HepG2 (cell line): Measurements from ENCODE around the gene DENND4A. TPM values are rescaled to one million over a fixed set of nuclear protein-coding genes. Genes with fewer than 3 reads are reported as not detected.

Source experiments
- ATAC-seq: fragments of 200-7000 bp; cut with Tn5 transposase; 3 replicates; pipeline ENCODE4 v1.9.1; 2020; ENCODE audit warnings: mild to moderate bottlenecking, moderate library complexity
- BruUV-seq: library from RNA; stranded (reverse); fragments of 400-500 nt; replicated peaks from 2 replicates; lab custom pipeline; 2021; lab: Mats Ljungman, UMichigan
- CTCF ChIA-PET: fragments of 300-600 bp; formaldehyde crosslinking; extraction: SDS; loops from one replicate; lab custom pipeline; 2021; ENCODE audit warnings: low total read pairs, inconsistent platforms, low intra/inter-chr PET ratio; lab: Yijun Ruan, JAX
- POLR2A ChIA-PET: fragments of 350-600 bp; sonication (Branson Sonifier 250); formaldehyde crosslinking; loops from one replicate; lab custom pipeline; 2020; ENCODE audit warnings: antibody characterized with exemption, inconsistent platforms; lab: Yijun Ruan, JAX
- DNase-seq: peaks from one replicate; pipeline ENCODE4 v3.0.0-alpha.2; 2015; ENCODE audit warnings: low spot score
- FAIRE-seq: peaks from 3 replicates; lab custom pipeline; 2011; peaks lifted over from hg19 to GRCh38; lab: Jason Lieb, UNC
- H2AFZ ChIP-seq: one replicate; pipeline ENCODE4 v1.6.1; 2011; ENCODE audit warnings: low read length, inconsistent platforms
- H3K27ac ChIP-seq: fragments of 300-600 bp; 3 replicates; pipeline ENCODE4 v1.8.0; 2011; ENCODE audit warnings: mixed run types, mild to moderate bottlenecking, mixed read lengths, low read length, inconsistent platforms; ENCODE audit not compliant: insufficient read depth; ENCODE audit errors: extremely low read length
- H3K27me3 ChIP-seq, 2 experiments: fragments of 200-600 bp in 1 of 2; 2 replicates in 1 of 2; 3 replicates in 1 of 2; pipeline versions ENCODE4 v1.6.0 to v1.8.0; 2011; ENCODE audit warnings: low read length in 2 of 2, mild to moderate bottlenecking in 2 of 2, moderate library complexity in 2 of 2, inconsistent platforms in 1 of 2; ENCODE audit not compliant: insufficient read depth in 2 of 2, control insufficient read depth in 1 of 2
- H3K36me3 ChIP-seq, 2 experiments: fragments of 200-600 bp in 1 of 2; replicated peaks in 1 of 2; 2 replicates in 1 of 2; 3 replicates in 1 of 2; pipeline versions ENCODE4 v1.5.1 to v1.8.0; 2011; ENCODE audit warnings: low read length in 2 of 2, inconsistent platforms in 1 of 2; ENCODE audit not compliant: insufficient read depth in 2 of 2, control insufficient read depth in 1 of 2
- H3K4me1 ChIP-seq: 2 replicates; pipeline ENCODE4 v1.5.1; 2012; ENCODE audit warnings: low read length, inconsistent platforms; ENCODE audit not compliant: insufficient read depth
- H3K4me2 ChIP-seq: 2 replicates; pipeline ENCODE4 v1.6.0; 2011; ENCODE audit warnings: low read depth, low read length, inconsistent platforms
- H3K4me3 ChIP-seq, 3 experiments: fragments of 200-600 bp in 1 of 3; sonication (generic), shearing (Covaris generic) in 1 of 3; replicated peaks in 1 of 3; 2 replicates each; pipeline ENCODE4 v1.5.1; 2011 to 2016; ENCODE audit warnings: low read length in 3 of 3, inconsistent platforms in 2 of 3, low read depth in 2 of 3, mild to moderate bottlenecking in 2 of 3, control low read depth in 1 of 3, mixed read lengths in 1 of 3; ENCODE audit not compliant: insufficient read depth in 1 of 3
- H3K79me2 ChIP-seq: one replicate; pipeline ENCODE4 v1.6.1; 2011; ENCODE audit warnings: low read length, inconsistent platforms; ENCODE audit not compliant: insufficient read depth
- H3K9ac ChIP-seq: 2 replicates; pipeline ENCODE4 v1.6.0; 2011; ENCODE audit warnings: mild to moderate bottlenecking, low read depth, low read length, inconsistent platforms; ENCODE audit not compliant: insufficient read depth
- H3K9me3 ChIP-seq: 2 replicates; pipeline ENCODE4 v1.5.1; 2012; ENCODE audit warnings: mild to moderate bottlenecking, low read length
- H4K20me1 ChIP-seq: 2 replicates; pipeline ENCODE4 v1.6.0; 2011; ENCODE audit warnings: inconsistent platforms, mild to moderate bottlenecking, low read length, moderate library complexity; ENCODE audit not compliant: insufficient read depth
- KLF6 ChIP-seq: IDR thresholded peaks from 2 replicates; pipeline ENCODE4 v1.8.0; 2016; ENCODE audit warnings: missing biosample characterization, missing genetic modification reagents
- SKIL ChIP-seq: sonication (generic); formaldehyde crosslinking; IDR thresholded peaks from 2 replicates; pipeline ENCODE4 v1.8.0; 2022; ENCODE audit warnings: missing genetic modification reagents, mild to moderate bottlenecking, moderate library complexity, borderline replicate concordance
- SMC3 ChIP-seq: IDR thresholded peaks from 2 replicates; pipeline ENCODE4 v1.6.1; 2011; ENCODE audit warnings: low read length, improper control_type of control experiment
- SOX5 ChIP-seq: IDR thresholded peaks from 2 replicates; pipeline ENCODE4 v1.6.1; 2016; ENCODE audit warnings: borderline replicate concordance
- TAF15 ChIP-seq: fragments of 200-400 bp; formaldehyde crosslinking; IDR thresholded peaks from one replicate; pipeline ENCODE4 v1.6.1; 2018; ENCODE audit warnings: mild to moderate bottlenecking, low read depth, low read length; ENCODE audit not compliant: poor library complexity, severe bottlenecking
- ZNF83 ChIP-seq: sonication (generic); formaldehyde crosslinking; IDR thresholded peaks from 2 replicates; pipeline ENCODE4 v1.4.0; 2020; ENCODE audit warnings: missing genetic modification reagents, mild to moderate bottlenecking, borderline replicate concordance
- ZSCAN30 ChIP-seq: sonication (generic); formaldehyde crosslinking; IDR thresholded peaks from 2 replicates; pipeline ENCODE4 v1.5.0; 2020; ENCODE audit warnings: mild to moderate bottlenecking, missing genetic modification reagents
- WGBS: methylation state at CpG from one replicate; pipeline ENCODE4 v1.1.6; 2017; ENCODE audit warnings: low lambda C conversion rate; 5-methylcytosine and 5-hydroxymethylcytosine counted together
- in situ Hi-C: cut with HindIII; loops from 2 replicates; pipeline ENCODE4 v1.10.0; 2017; ENCODE audit warnings: low pct_unique_long_range_greater_than_20kb; ENCODE audit not compliant: extremely low pct_ligation_motif_present
- intact Hi-C: fragments of 100-400 bp; cut with micrococcal nuclease; formaldehyde crosslinking; loops from one replicate; pipeline ENCODE4 v1.10.0; 2022; ENCODE audit not compliant: unreplicated experiment
- polyA plus RNA-seq, 8 experiments: library from polyadenylated mRNA; depleted of rRNA in 3 of 8; stranded (reverse) in 7 of 8; unstranded in 1 of 8; fragments of >200 nt; fragmentation: Illumina TruSeq in 4 of 8; extraction: Trizol in 4 of 8; gene quantifications; 2 replicates each; pipeline versions ENCODE4 v1.2.1 to v1.2.3, GENCODE V29; 2011 to 2016; ENCODE audit warnings: low read depth in 4 of 8, missing spikeins in 1 of 8, mixed read lengths in 1 of 8; ENCODE audit not compliant: insufficient read depth in 1 of 8
- total RNA-seq, 5 experiments: library from RNA; depleted of rRNA; stranded (reverse); fragments of >200 nt; fragmentation: Illumina TruSeq; extraction: Trizol; gene quantifications; 2 replicates each; pipeline ENCODE4 v1.2.3, GENCODE V29; 2016; ENCODE audit warnings: low read depth in 1 of 5
- TF ChIP-seq, protein P1 (sequence below): sonication (generic); formaldehyde crosslinking; IDR thresholded peaks from 2 replicates; pipeline ENCODE4 v1.4.0; 2020; ENCODE audit warnings: mild to moderate bottlenecking, missing genetic modification reagents, borderline replicate concordance

DENND4A gene
- total and polyA plus RNA-seq, 2 of the 13 experiments (the other 11 are each of a cell fraction or from before 2014, with no cell fraction given), result 13.2 to 18.6 TPM

GRCh38 chr15:65633752-65634151 lies 158.3 kb downstream of the DENND4A start:
- POLR2A ChIA-PET, result no interaction called here
- no peaks in the 10 kb centered on the region for H4K20me1 ChIP-seq
- H3K27me3 ChIP-seq, result no peaks in the 10 kb centered on the region
- CTCF ChIA-PET, result no interaction called here
- no peaks in the 10 kb centered on the region for H3K79me2 ChIP-seq
- intact Hi-C loops (no loop called here), in situ Hi-C loops (loop anchor here (25.0 kb wide), 1 partner anchor 229 kb away; the partner anchor contains the start of gene RAB11A)
- H3K9me3 ChIP-seq, result no peaks in the 10 kb centered on the region
- no peaks in the 10 kb centered on the region for H3K36me3 ChIP-seq
- H3K9ac ChIP-seq, result no peak overlapping the region
- FAIRE-seq, result no peak
- no peak overlapping the region for H2AFZ ChIP-seq
- no TSS peak for BruUV-seq
- peaks cover 21% of the 10 kb centered on the region for H3K4me1 ChIP-seq
- H3K27ac ChIP-seq, result no peak overlapping the region
- TF ChIP-seq SKIL (CRISPR knock-in tag) (no peak), TAF15 (no peak)
- TF ChIP-seq, all 625 proteins: peak for 0
- DNase-seq (no peak), ATAC-seq (no peak)
- Histone ChIP-seq H3K4me2 (no peak overlapping the region), H3K4me3 (no peak overlapping the region)
- WGBS, result 96% methylated on average over 2 of the region's 2 CpGs

GRCh38 chr15:65632780-65633375 lies 159.2 kb downstream of the DENND4A start:
- intact Hi-C loops, result no loop called here
- no peak overlapping the region for H2AFZ ChIP-seq
- CTCF ChIA-PET, result no interaction called here
- FAIRE-seq, result no peak
- 95% methylated on average over 4 of the region's 4 CpGs for WGBS
- no peak for TF ChIP-seq KLF6
- TF ChIP-seq, protein P1, sequence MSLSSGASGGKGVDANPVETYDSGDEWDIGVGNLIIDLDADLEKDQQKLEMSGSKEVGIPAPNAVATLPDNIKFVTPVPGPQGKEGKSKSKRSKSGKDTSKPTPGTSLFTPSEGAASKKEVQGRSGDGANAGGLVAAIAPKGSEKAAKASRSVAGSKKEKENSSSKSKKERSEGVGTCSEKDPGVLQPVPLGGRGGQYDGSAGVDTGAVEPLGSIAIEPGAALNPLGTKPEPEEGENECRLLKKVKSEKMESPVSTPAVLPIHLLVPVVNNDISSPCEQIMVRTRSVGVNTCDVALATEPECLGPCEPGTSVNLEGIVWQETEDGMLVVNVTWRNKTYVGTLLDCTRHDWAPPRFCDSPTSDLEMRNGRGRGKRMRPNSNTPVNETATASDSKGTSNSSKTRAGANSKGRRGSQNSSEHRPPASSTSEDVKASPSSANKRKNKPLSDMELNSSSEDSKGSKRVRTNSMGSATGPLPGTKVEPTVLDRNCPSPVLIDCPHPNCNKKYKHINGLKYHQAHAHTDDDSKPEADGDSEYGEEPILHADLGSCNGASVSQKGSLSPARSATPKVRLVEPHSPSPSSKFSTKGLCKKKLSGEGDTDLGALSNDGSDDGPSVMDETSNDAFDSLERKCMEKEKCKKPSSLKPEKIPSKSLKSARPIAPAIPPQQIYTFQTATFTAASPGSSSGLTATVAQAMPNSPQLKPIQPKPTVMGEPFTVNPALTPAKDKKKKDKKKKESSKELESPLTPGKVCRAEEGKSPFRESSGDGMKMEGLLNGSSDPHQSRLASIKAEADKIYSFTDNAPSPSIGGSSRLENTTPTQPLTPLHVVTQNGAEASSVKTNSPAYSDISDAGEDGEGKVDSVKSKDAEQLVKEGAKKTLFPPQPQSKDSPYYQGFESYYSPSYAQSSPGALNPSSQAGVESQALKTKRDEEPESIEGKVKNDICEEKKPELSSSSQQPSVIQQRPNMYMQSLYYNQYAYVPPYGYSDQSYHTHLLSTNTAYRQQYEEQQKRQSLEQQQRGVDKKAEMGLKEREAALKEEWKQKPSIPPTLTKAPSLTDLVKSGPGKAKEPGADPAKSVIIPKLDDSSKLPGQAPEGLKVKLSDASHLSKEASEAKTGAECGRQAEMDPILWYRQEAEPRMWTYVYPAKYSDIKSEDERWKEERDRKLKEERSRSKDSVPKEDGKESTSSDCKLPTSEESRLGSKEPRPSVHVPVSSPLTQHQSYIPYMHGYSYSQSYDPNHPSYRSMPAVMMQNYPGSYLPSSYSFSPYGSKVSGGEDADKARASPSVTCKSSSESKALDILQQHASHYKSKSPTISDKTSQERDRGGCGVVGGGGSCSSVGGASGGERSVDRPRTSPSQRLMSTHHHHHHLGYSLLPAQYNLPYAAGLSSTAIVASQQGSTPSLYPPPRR (CRISPR knock-in tag), result no peak
- TF ChIP-seq SOX5, result no peak
- TF ChIP-seq SMC3, result no peak
- no peak for TF ChIP-seq ZNF83 (CRISPR knock-in tag)
- TF ChIP-seq ZSCAN30 (CRISPR knock-in tag), result no peak
- TF ChIP-seq, all 625 proteins: peak for 0
- no peak overlapping the region for H3K4me3 ChIP-seq
- POLR2A ChIA-PET, result no interaction called here
- in situ Hi-C loops, result loop anchor here (25.0 kb wide), 1 partner anchor 229 kb away; the partner anchor contains the start of gene RAB11A
- no peaks in the 10 kb centered on the region for H3K79me2 ChIP-seq
- no peaks in the 10 kb centered on the region for H3K9me3 ChIP-seq
- no peak overlapping the region for H3K27ac ChIP-seq
- no peaks in the 10 kb centered on the region for H3K36me3 ChIP-seq
- H3K9ac ChIP-seq, result no peak overlapping the region
- DNase-seq, result no peak
- H3K4me1 ChIP-seq, result peaks cover 22% of the 10 kb centered on the region
- H3K27me3 ChIP-seq, result no peaks in the 10 kb centered on the region
- BruUV-seq, result no TSS peak
- H4K20me1 ChIP-seq, result no peaks in the 10 kb centered on the region
- no peak overlapping the region for H3K4me2 ChIP-seq
- ATAC-seq, result no peak
